GM12873 (cell line): ENCODE measurements around the gene STK40.

Source experiments
- TF ChIP-seq, protein P1 (sequence below): IDR thresholded peaks from 2 replicates; pipeline ENCODE4 v1.5.1; 2012; ENCODE audit warnings: low read depth, mild to moderate bottlenecking, moderate library complexity, low read length, control low read depth; ENCODE audit not compliant: insufficient read depth; ENCODE audit errors: missing control alignments

STK40 gene

DNA sequence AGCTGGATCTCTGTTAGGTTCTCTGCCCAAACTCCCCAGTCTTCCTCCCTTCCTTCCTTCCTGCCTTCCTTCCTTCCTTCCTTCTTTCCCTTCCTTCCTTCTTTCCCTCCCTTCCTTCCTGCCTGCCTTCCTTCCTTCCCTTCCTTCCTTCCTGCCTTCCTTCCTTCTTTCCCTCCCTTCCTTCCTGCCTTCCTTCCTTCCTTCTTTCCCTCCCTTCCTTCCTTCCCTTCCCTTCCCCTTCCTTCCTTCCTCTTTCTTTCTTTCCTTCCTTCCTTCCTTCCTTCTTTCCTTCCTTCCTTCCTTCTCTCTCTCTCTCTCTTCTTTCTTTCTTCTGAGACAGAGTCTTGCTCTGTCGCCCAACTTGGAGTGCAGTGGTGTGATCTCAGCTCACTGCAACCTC is 20.7 kb upstream of the STK40 start:
- TF ChIP-seq, protein P1, sequence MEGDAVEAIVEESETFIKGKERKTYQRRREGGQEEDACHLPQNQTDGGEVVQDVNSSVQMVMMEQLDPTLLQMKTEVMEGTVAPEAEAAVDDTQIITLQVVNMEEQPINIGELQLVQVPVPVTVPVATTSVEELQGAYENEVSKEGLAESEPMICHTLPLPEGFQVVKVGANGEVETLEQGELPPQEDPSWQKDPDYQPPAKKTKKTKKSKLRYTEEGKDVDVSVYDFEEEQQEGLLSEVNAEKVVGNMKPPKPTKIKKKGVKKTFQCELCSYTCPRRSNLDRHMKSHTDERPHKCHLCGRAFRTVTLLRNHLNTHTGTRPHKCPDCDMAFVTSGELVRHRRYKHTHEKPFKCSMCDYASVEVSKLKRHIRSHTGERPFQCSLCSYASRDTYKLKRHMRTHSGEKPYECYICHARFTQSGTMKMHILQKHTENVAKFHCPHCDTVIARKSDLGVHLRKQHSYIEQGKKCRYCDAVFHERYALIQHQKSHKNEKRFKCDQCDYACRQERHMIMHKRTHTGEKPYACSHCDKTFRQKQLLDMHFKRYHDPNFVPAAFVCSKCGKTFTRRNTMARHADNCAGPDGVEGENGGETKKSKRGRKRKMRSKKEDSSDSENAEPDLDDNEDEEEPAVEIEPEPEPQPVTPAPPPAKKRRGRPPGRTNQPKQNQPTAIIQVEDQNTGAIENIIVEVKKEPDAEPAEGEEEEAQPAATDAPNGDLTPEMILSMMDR = no peak

DNA sequence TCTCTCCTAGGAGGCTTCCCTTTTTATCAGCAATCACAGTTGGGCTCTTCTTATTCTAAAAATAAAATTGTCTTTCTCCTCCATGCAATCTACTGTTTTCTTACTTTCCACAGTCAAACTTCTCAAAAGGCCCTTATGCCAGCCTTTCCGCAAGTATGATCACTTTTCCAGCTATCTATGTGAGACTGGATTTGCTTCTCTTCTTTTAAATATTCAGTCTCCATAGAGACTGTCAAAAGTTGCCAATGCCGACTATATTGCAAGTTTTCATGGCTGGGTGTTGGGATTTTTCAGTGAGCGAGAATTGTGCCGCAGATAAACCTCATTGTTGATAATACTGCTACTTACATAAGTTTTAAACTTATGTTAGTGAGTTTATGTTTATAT is 16.8 kb upstream of the STK40 start:
- TF ChIP-seq, protein P1 = no peak

DNA sequence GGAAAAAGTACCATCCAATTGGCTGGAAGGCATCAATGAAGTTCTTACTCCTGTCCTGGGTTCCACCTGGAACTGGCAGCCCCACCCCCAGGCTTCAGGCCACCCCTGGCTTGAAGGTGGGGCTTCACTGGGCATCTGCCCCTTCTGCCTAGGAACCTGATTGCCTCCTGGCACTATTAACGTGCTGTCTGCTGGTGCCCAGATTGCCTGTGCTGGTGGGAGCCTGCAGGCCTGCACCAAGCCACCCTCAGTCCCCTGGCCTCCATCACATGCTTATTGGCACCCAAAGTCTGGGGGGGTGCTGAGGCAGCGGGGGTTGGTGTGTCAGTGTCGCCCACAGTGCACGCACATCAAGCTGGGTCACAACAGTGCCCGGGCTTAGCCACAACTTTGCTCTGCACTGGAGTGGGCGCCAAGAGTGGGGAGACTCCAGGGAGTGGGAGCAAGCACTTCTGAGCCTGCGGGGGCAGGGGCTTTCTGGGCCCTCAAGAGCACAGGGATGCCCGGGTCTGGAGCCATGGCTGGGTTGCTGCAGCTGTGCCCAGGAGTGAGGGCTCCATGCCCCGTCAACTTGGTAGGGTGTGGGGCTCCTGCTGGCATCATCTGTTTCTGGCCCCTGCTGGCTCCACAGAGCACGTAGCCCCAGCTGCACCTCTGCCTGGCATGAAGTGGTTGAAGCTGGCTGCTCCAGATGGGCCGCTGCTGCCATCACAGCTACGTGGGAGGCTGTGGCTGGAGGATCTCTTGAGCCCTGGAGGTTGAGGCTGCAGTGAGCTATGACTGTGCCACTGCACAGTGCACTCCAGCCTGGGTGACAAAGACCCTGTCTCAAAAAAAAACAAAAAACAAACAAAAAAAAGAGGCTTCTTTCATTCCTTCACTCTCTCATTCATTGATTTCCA is 16.1 kb upstream of the STK40 start:
- TF ChIP-seq, protein P1 = no peak

DNA sequence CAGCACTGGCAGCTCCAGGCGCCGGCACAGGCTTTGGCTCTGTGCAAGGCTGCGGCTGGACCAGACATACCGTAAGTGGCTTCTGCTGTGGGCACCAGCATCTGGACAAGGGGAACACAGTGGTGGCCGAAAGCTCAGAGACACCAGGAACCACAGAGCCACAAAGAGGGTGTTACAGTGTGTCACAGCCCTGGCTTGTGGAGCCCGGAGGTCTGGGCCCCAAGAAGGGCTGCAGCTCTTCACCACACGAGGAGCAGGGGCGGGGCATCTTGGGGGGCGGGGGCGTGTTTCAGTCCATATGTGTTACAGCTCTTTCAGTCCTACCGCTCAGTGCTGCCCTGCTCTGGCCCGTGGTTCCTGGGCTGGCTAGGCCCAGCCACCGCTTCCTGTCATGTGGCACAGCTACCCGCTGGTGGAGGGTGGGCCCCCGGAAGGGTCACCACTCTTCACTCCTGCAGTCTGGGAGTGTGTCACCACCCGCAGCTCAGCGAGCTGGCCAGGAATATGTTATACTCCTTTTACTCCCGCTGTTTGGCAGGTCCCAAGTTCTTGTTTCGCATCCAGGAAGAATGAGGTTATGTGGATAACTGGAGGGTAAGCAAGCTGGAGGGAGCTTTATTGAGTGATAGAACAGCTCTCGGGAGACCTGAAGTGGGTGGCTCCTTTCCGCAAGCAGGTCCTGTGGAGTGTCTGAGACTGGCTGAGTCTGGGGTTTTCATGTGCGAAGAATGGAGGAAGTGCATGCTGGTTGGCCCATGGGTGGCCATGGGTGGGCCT is 15.3 kb upstream of the STK40 start:
- TF ChIP-seq, protein P1 = no peak

DNA sequence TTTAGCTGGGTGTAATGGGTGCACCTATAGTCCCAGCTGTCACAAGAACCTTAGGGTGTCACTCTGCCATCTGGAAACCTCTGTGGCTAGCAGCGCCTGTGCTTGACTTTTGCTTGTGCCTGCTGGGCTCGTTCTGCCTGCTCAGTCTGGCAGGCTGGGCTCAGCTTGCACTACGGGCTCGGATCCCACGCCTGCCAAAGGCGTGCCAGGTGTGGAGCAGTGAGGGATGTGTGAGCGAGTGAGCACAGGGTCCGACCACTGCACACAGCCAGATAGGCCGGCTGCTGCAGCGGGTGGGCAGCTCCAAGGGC is 14.7 kb upstream of the STK40 start:
- TF ChIP-seq, protein P1 = no peak

DNA sequence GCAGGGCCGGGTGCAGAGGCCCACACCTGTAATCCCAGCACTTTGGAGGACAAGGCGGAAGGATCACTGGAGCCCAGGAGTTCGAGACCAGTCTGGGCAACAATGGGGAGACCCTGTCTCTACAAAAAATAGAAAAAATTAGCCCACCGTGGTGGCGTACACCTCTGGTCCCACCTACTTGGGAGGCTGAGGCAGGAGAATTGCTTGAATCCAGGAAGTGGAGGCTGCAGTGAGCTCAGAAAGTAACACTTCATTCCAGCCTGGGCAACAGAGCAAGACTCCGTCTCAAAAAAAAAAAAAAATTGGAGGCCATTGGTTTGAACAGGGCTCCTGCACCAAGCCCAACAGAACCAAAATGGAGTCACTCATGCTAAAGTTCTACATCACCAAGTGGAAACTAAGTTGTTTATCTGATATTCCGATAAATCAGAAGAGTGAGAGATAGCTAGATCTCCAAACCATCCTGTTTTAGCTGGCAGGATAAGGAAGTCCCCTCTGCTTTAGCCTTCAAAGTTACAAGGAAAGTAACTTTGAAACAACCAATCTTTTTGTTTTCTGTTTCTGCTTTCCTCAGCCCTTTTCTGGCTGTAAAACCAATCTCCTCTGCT is 12.8 kb upstream of the STK40 start:
- TF ChIP-seq, protein P1 = no peak
